Naive thymus-derived CD4-positive, alpha-beta T cell (primary cell): ENCODE measurements around the gene PDZD2. TPM values are rescaled to one million over a fixed set of nuclear protein-coding genes. Genes with fewer than 3 reads are reported as not detected.

ENCODE experiments used
- ATAC-seq: fragments of 150-1000 bp; cut with Tn5 transposase; 2 replicates; pipeline ENCODE4 v1.10.0; 2021; ENCODE audit warnings: mild to moderate bottlenecking, moderate library complexity
- CTCF ChIA-PET: fragments of 350-600 bp; sonication (Branson Sonifier 250); formaldehyde crosslinking; loops from one replicate; lab custom pipeline; 2021; ENCODE audit warnings: antibody characterized with exemption; lab: Charles Lee
- POLR2A ChIA-PET: fragments of 350-600 bp; sonication (Branson Sonifier 250); formaldehyde crosslinking; loops from one replicate; lab custom pipeline; 2021; ENCODE audit warnings: antibody characterized with exemption, inconsistent platforms; lab: Charles Lee
- DNase-seq, 9 donors: peaks; one replicate each; pipeline versions ENCODE4 v3.0.0 to v3.0.0-alpha.2; 2020 to 2022; ENCODE audit warnings: mixed read lengths in 1 of 9
- H3K27ac ChIP-seq: one replicate; pipeline ENCODE4 v1.7.0; 2013; ENCODE audit warnings: mild to moderate bottlenecking, low read depth, low read length, moderate library complexity
- H3K27me3 ChIP-seq, 2 donors: one replicate each; pipeline ENCODE4 v1.7.0; 2013; ENCODE audit warnings: low read length in 2 of 2, mild to moderate bottlenecking in 2 of 2, moderate library complexity in 2 of 2; ENCODE audit not compliant: control insufficient read depth in 2 of 2, insufficient read depth in 2 of 2
- H3K36me3 ChIP-seq, 3 experiments: 1 replicate in 2 of 3; 2 replicates in 1 of 3; pipeline ENCODE4 v1.7.0; 2013; ENCODE audit warnings: low read length in 3 of 3, mild to moderate bottlenecking in 3 of 3, moderate library complexity in 1 of 3; ENCODE audit not compliant: insufficient read depth in 3 of 3, control insufficient read depth in 2 of 3
- H3K4me1 ChIP-seq, 2 donors: one replicate each; pipeline ENCODE4 v1.7.0; 2013; ENCODE audit warnings: low read length in 2 of 2, mild to moderate bottlenecking in 2 of 2, moderate library complexity in 1 of 2; ENCODE audit not compliant: control insufficient read depth in 2 of 2, insufficient read depth in 2 of 2
- H3K4me3 ChIP-seq: 2 replicates; pipeline ENCODE4 v1.7.0; 2013; ENCODE audit warnings: mild to moderate bottlenecking, low read length
- H3K9me3 ChIP-seq, 3 experiments: 1 replicate in 2 of 3; 2 replicates in 1 of 3; pipeline ENCODE4 v1.7.0; 2013; ENCODE audit warnings: low read length in 3 of 3; ENCODE audit not compliant: control insufficient read depth in 2 of 3
- H3K27ac Mint-ChIP-seq, 9 donors: one replicate each; pipeline ENCODE4 v1.8.0; 2020 to 2022; ENCODE audit warnings: mixed read lengths in 9 of 9, mild to moderate bottlenecking in 8 of 9, moderate library complexity in 5 of 9, inconsistent platforms in 2 of 9
- H3K27me3 Mint-ChIP-seq, 5 donors: one replicate each; pipeline ENCODE4 v1.8.0; 2021 to 2022; ENCODE audit warnings: mixed read lengths in 5 of 5, mild to moderate bottlenecking in 1 of 5
- H3K36me3 Mint-ChIP-seq, 5 donors: one replicate each; pipeline ENCODE4 v1.8.0; 2020 to 2022; ENCODE audit warnings: mixed read lengths in 5 of 5, mild to moderate bottlenecking in 3 of 5, inconsistent platforms in 1 of 5
- H3K4me1 Mint-ChIP-seq, 7 donors: one replicate each; pipeline ENCODE4 v1.8.0; 2020 to 2022; ENCODE audit warnings: mixed read lengths in 7 of 7, mild to moderate bottlenecking in 3 of 7, inconsistent platforms in 1 of 7
- H3K4me3 Mint-ChIP-seq, 10 donors: one replicate each; pipeline ENCODE4 v1.8.0; 2020 to 2022; ENCODE audit warnings: mild to moderate bottlenecking in 10 of 10, mixed read lengths in 10 of 10, moderate library complexity in 6 of 10, inconsistent platforms in 2 of 10
- H3K9me3 Mint-ChIP-seq, 11 donors: one replicate each; pipeline ENCODE4 v1.8.0; 2020 to 2022; ENCODE audit warnings: mixed read lengths in 11 of 11, mild to moderate bottlenecking in 4 of 11, inconsistent platforms in 1 of 11, moderate library complexity in 1 of 11
- intact Hi-C, 2 donors: fragments of 100-400 bp; cut with micrococcal nuclease; formaldehyde crosslinking; loops; one replicate each; pipeline ENCODE4 v1.15.1; 2023
- polyA plus RNA-seq, 2 donors: library from polyadenylated mRNA; unstranded; fragments of 300-500 nt; fragmentation: Illumina TruSeq; gene quantifications; one replicate each; pipeline ENCODE4 v1.2.3, GENCODE V29; 2021
- total RNA-seq, 6 experiments: library from RNA in 5 of 6; stranded (reverse) in 5 of 6; gene quantifications; 1 replicate in 5 of 6; 2 replicates in 1 of 6; pipeline ENCODE4 v1.2.3 and lab custom pipeline; 2021 to 2026

Gene PDZD2
- total and polyA plus RNA-seq, 7 experiments from 2014 or later = 1.1 to 2.7 (median 1.3) TPM; not detected in 1

- DNase-seq (no peak), ATAC-seq (no peak)
- no peaks in the 10 kb centered on the region for H3K27me3 Mint-ChIP-seq
- intact Hi-C loops = no loop called here
- Histone ChIP-seq H3K36me3 (peaks cover 0 to 10% (median 0%) of the 10 kb centered on the region in 3 experiments), H3K4me1 (peaks cover 0 to 17% of the 10 kb centered on the region in 2 donors), H3K4me3 (no peak overlapping the region), H3K9me3 (no peaks in the 10 kb centered on the region), H3K27ac (no peak overlapping the region), H3K27me3 (no peaks in the 10 kb centered on the region)
- H3K36me3 Mint-ChIP-seq = peaks cover 0 to 32% (median 12%) of the 10 kb centered on the region in 5 donors
- CTCF ChIA-PET = no interaction called here
- no peak overlapping the region for H3K27ac Mint-ChIP-seq
- no peaks in the 10 kb centered on the region for H3K9me3 Mint-ChIP-seq
- H3K4me1 Mint-ChIP-seq = peaks cover 17 to 61% (median 52%) of the 10 kb centered on the region in 7 donors
- POLR2A ChIA-PET = no interaction called here
- no peak overlapping the region for H3K4me3 Mint-ChIP-seq
Measured at GRCh38 chr5:32143617-32144377, 504.9 kb downstream of the PDZD2 start.

DNA sequence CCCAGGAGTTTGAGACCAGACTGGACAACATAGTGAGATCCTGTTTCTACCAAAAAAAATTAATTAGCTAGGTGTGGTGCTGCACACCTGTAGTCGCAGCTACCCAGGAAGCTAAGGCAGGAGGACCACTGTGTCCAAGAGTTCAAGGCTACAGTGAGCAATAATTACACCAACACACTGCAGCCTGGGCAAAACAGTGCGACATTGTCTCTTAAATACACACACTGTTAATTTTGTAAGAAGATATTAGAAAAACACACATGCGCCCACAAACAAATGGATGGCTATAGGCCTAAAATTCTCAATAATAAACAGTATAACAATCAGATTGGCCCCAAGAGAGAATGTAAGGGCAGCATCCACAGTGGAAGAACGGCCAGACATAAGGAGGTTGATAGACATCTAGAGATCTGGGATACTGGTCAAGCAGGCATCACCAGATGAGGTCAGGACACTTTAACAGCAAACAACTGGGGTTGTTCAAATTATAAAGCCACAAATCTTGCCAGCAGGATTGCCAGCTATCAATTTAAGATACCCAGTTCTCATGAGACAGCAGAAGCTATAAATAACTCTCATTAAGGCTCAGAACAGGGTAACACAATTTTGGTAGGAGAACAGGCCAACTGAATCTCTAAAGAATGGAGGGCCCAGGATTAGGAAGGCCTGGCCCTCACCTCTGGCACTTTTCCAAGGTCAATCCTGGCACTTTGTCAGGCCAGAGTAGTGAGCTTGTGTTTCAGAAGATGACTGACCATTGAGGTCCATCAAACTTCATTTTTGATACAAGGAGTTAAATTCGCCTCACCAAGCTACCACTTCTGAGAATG, 505.7 kb downstream of the PDZD2 start:
- Mint-ChIP-seq H3K4me1 (peaks cover 21 to 62% (median 52%) of the 10 kb centered on the region in 7 donors), H3K4me3 (no peak overlapping the region), H3K27me3 (no peaks in the 10 kb centered on the region), H3K27ac (peak overlapping the region in 2 of 9 donors; percentile 37 to 71), H3K9me3 (no peaks in the 10 kb centered on the region), H3K36me3 (peaks cover 0 to 27% (median 14%) of the 10 kb centered on the region in 5 donors)
- H3K9me3 ChIP-seq = no peaks in the 10 kb centered on the region
- H3K4me3 ChIP-seq = no peak overlapping the region
- DNase-seq (no peak), ATAC-seq (no peak)
- H3K27ac ChIP-seq = no peak overlapping the region
- intact Hi-C loops = no loop called here
- ChIA-PET CTCF (no interaction called here), POLR2A (interaction anchor here (0.5 kb wide), 2 partner anchors 27 to 475 kb away, joined by 3 to 6 read pairs; no protein-coding TSS in a partner anchor)
- peaks cover 0 to 10% (median 0%) of the 10 kb centered on the region in 3 experiments for H3K36me3 ChIP-seq
- H3K27me3 ChIP-seq = no peaks in the 10 kb centered on the region
- H3K4me1 ChIP-seq = peaks cover 0 to 13% of the 10 kb centered on the region in 2 donors

DNA sequence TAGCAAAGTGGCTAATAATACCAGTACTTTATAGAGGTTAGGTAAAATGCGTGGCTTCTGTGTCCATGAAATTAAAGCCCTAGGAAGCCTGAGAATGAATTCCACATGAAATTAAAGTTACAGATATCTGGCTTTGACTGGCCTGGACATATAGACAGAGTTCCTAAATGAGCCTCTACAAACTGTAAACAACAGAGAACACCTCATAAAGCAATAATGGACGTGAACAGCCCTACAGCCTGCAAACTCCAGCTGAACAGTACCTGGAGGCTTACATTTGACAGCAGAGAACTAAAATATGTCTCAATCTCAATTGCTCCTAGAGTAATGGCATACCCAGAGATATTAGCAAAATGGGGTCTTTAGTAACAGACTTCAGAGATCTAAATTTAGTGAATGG, 506.4 kb downstream of the PDZD2 start:
- H3K4me1 Mint-ChIP-seq = peaks cover 16 to 61% (median 55%) of the 10 kb centered on the region in 7 donors
- Histone ChIP-seq H3K4me1 (peaks cover 0 to 13% of the 10 kb centered on the region in 2 donors), H3K9me3 (no peaks in the 10 kb centered on the region), H3K4me3 (no peak overlapping the region), H3K36me3 (peaks cover 0 to 8% (median 0%) of the 10 kb centered on the region in 3 experiments), H3K27me3 (no peaks in the 10 kb centered on the region), H3K27ac (no peak overlapping the region)
- H3K27ac Mint-ChIP-seq = peak overlapping the region in 2 of 9 donors; percentile 59 to 71
- H3K4me3 Mint-ChIP-seq = no peak overlapping the region
- no peaks in the 10 kb centered on the region for H3K27me3 Mint-ChIP-seq
- no peak for ATAC-seq
- ChIA-PET CTCF (no interaction called here), POLR2A (no interaction called here)
- intact Hi-C loops = no loop called here
- no peak for DNase-seq
- no peaks in the 10 kb centered on the region for H3K9me3 Mint-ChIP-seq
- peaks cover 0 to 24% (median 9%) of the 10 kb centered on the region in 5 donors for H3K36me3 Mint-ChIP-seq

DNA sequence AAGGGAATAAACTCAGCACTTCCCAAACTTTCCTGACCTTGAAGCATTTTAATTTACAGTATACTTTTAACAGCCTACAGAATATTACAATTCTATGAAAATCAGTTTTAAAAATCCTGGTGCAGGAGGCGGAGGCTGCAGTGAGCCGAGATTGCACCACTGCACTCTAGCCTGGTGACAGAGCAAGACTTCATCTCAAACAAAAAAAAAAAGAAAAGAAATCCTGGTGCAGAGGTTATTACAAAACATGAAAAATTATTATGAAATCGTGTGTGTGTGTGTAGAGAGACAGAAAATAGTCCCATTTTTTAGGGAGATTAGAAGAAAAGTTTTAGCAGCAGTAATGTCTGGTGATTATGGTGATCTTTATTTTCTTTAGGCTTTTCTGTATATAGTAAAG, 508.3 kb downstream of the PDZD2 start:
- DNase-seq (no peak), ATAC-seq (no peak)
- ChIA-PET POLR2A (no interaction called here), CTCF (no interaction called here)
- Histone ChIP-seq H3K4me3 (no peak overlapping the region), H3K36me3 (no peaks in the 10 kb centered on the region), H3K27ac (no peak overlapping the region), H3K27me3 (no peaks in the 10 kb centered on the region), H3K4me1 (peaks cover 0 to 20% of the 10 kb centered on the region in 2 donors), H3K9me3 (no peaks in the 10 kb centered on the region)
- Mint-ChIP-seq H3K4me1 (peaks cover 22 to 72% (median 66%) of the 10 kb centered on the region in 7 donors), H3K9me3 (no peaks in the 10 kb centered on the region), H3K27ac (peak overlapping the region in 6 of 9 donors; percentile 4 to 81 (median 48)), H3K36me3 (peaks cover 0 to 18% (median 13%) of the 10 kb centered on the region in 5 donors), H3K4me3 (peak overlapping the region in 3 of 10 donors; percentile 7 to 24 (median 8)), H3K27me3 (no peaks in the 10 kb centered on the region)
- intact Hi-C loops = no loop called here

DNA sequence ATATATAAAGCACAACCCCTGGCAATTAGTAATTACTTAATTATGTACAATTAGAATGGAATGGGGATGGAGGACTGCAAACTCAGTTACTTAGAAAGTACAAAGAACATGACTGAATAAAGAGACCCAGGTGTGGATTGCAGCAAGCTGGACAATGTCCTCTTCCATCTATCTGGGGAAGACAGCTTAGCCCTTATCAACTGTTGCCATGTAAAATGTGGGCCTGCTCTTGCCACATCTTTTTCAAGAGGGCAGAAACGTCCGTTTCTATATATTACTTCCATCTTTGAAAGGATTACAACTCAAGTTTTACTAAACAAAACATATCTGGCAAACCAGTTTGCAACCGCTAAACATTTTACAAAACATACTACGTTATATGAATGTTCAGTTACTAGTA, 509.0 kb downstream of the PDZD2 start:
- CTCF ChIA-PET = no interaction called here
- no peaks in the 10 kb centered on the region for H3K27me3 Mint-ChIP-seq
- no peak for DNase-seq
- Histone ChIP-seq H3K9me3 (no peaks in the 10 kb centered on the region), H3K27me3 (no peaks in the 10 kb centered on the region), H3K27ac (no peak overlapping the region), H3K36me3 (no peaks in the 10 kb centered on the region), H3K4me3 (no peak overlapping the region), H3K4me1 (peaks cover 0 to 20% of the 10 kb centered on the region in 2 donors)
- peak overlapping the region in 1 of 9 donors; percentile 81 for H3K27ac Mint-ChIP-seq
- peaks cover 0 to 22% (median 12%) of the 10 kb centered on the region in 5 donors for H3K36me3 Mint-ChIP-seq
- no peaks in the 10 kb centered on the region for H3K9me3 Mint-ChIP-seq
- no peak for ATAC-seq
- H3K4me3 Mint-ChIP-seq = no peak overlapping the region
- peaks cover 25 to 76% (median 68%) of the 10 kb centered on the region in 7 donors for H3K4me1 Mint-ChIP-seq
- POLR2A ChIA-PET = no interaction called here
- intact Hi-C loops = no loop called here

DNA sequence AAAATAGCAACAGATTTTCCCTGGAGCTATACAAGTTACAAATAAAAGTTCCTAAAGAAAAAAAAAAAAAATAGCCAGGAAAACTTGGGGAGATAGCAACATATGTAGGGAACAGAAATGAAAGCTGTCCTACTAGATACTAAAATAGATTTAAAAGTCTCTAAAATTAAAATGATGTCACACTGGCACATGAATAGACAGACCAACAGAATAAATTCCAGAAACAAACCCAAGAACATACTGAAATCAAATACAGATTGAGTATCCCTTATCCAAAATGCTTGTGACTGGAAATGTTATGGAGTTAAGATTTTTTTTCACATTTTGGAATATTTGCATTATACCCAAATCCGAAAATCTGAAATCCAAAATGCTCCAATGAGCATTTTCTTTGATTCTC, 511.4 kb downstream of the PDZD2 start:
- H3K4me1 Mint-ChIP-seq = peaks cover 37 to 81% (median 75%) of the 10 kb centered on the region in 7 donors
- ChIA-PET CTCF (no interaction called here), POLR2A (interaction anchor here (0.7 kb wide), 1 partner anchor 356 kb away, joined by 6 read pairs; no protein-coding TSS in a partner anchor)
- no peaks in the 10 kb centered on the region for H3K36me3 ChIP-seq
- no peaks in the 10 kb centered on the region for H3K9me3 ChIP-seq
- peaks cover 0 to 20% (median 5%) of the 10 kb centered on the region in 5 donors for H3K36me3 Mint-ChIP-seq
- ATAC-seq (no peak), DNase-seq (no peak)
- H3K4me3 ChIP-seq = no peak overlapping the region
- H3K4me3 Mint-ChIP-seq = peak overlapping the region in 1 of 10 donors; percentile 9
- no peaks in the 10 kb centered on the region for H3K9me3 Mint-ChIP-seq
- no peak overlapping the region for H3K27ac Mint-ChIP-seq
- no peaks in the 10 kb centered on the region for H3K27me3 Mint-ChIP-seq
- no peaks in the 10 kb centered on the region for H3K27me3 ChIP-seq
- intact Hi-C loops = loop anchor here in 1 of 2 donors (10.0 kb wide), 1 partner anchor 464 kb away; no protein-coding TSS in a partner anchor
- H3K27ac ChIP-seq = no peak overlapping the region
- H3K4me1 ChIP-seq = peaks cover 12 to 18% of the 10 kb centered on the region in 2 donors
